Measurements from ENCODE around the gene MMP24. TPM values are rescaled to one million over a fixed set of nuclear protein-coding genes. Genes with fewer than 3 reads are reported as not detected.

MMP24 gene
- total RNA-seq, 2 donors from 2014 or later, result 0.96 to 1.7 TPM

DNA sequence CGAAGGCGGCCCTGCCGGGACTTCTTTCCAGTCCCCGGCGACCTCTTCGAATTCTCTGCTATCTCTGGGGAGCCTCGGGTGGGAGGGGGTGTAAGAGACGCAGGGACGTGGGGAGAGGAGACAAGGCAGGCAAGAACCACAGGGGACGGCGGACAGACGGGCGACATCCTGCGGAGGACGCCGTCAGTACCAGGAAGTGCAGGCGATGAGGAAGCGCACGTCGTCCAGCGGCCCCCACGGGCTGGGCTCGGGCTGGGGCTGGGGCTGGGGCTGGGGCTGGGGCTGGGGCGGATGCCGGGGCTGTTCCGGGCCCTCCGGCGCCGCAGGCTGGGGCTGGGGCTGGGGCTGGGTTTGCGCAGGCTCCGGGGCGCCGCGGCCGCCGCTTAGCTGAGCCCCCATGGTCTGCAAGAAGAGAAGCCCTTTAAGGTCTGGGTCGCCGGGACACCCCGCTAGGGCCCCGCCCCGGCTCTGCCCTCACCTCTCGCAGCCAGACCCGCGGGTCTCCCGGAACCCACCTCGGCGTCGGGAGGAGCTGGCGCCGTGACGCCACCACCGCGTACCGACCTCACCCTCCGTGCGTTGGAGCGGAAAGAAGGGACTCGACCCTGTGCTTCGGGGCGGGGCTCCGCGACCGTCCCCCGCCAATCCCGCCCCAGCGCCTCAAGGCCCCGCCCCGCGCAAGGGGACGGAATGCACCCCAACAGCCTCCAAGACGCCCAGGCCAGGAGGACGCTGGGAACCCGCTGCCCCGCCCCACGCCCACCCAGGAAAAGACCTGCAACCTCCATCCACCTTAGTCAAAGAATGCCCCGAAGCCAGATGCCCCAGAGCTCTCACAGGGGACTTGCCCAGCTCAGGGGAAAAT lies 51.3 kb downstream of the MMP24 start, which contains the start of gene MMP24OS:
TSS of gene MMP24OS (minus strand) at position 592 of the 865 bp plus-strand sequence. CDS start at position 399, 193 bp downstream.
- H3K36me3 ChIP-seq, result no peaks in the 10 kb centered on the region
- TF ChIP-seq POLR2A (IDR thresholded peaks at IDR 0.05) (peak; percentile 92), POLR2AphosphoS5 (IDR thresholded peaks at IDR 0.05) (peak; percentile 93)
- TF ChIP-seq, protein P1, sequence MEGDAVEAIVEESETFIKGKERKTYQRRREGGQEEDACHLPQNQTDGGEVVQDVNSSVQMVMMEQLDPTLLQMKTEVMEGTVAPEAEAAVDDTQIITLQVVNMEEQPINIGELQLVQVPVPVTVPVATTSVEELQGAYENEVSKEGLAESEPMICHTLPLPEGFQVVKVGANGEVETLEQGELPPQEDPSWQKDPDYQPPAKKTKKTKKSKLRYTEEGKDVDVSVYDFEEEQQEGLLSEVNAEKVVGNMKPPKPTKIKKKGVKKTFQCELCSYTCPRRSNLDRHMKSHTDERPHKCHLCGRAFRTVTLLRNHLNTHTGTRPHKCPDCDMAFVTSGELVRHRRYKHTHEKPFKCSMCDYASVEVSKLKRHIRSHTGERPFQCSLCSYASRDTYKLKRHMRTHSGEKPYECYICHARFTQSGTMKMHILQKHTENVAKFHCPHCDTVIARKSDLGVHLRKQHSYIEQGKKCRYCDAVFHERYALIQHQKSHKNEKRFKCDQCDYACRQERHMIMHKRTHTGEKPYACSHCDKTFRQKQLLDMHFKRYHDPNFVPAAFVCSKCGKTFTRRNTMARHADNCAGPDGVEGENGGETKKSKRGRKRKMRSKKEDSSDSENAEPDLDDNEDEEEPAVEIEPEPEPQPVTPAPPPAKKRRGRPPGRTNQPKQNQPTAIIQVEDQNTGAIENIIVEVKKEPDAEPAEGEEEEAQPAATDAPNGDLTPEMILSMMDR (IDR thresholded peaks at IDR 0.05), result peak in 3 of 4 experiments; percentile 8 to 35 (median 14)
- no peaks in the 10 kb centered on the region for H3K27me3 ChIP-seq (replicated peaks; ENCODE audit: insufficient read depth)
- no peaks in the 10 kb centered on the region for H3K9me3 ChIP-seq
- intact Hi-C loops (cut with DNase I), result loop anchor here (5.0 kb wide), 1 partner anchor 400 kb away; the partner anchor contains the start of gene ACSS2
- under 1% methylated on average over 56 of the region's 76 CpGs for WGBS
- DNase-seq (ENCODE audit: low spot score), result peak; percentile 87
- H3K4me3 ChIP-seq, result peak within 1 kb of the TSS; percentile 72 to 91
- peak within 1 kb of the TSS; percentile 92 to 95 for H3K27ac ChIP-seq
- H3K4me1 ChIP-seq (replicated peaks), result peaks cover 17% of the 10 kb centered on the region

DNA sequence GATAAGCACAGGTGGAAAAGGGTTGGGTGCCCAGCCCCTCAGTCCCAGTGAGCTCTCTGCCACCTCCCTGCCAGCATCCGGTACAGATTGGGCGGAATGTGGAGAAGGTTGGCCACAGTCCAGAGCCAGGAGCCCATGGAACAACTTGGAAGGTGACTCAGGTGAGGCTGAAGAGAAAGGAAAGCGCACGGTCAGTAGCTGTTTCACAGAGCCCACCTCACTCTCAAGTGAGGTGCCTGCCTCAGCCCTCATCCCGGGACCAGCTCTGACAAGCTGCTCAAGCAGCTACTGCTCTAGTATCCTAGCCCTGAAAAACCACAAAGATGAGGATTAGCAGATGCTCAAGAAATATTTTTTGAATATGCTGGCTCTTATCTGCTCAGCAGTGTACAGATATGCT lies 52.5 kb downstream of the MMP24 start:
- H3K4me3 ChIP-seq, result no peak overlapping the region
- H3K27ac ChIP-seq, result peak overlapping the region; percentile 92 to 95
- intact Hi-C loops (cut with DNase I), result loop anchor here (5.0 kb wide), 1 partner anchor 402 kb away; the partner anchor contains the start of gene ACSS2
- no peaks in the 10 kb centered on the region for H3K9me3 ChIP-seq
- H3K27me3 ChIP-seq (replicated peaks; ENCODE audit: insufficient read depth), result no peaks in the 10 kb centered on the region
- no peaks in the 10 kb centered on the region for H3K36me3 ChIP-seq
- peak; percentile 57 for DNase-seq (ENCODE audit: low spot score)
- peak; percentile 22 for TF ChIP-seq POLR2AphosphoS5 (IDR thresholded peaks at IDR 0.05)
- TF ChIP-seq, protein P1 (IDR thresholded peaks at IDR 0.05), result no peak
- no peak for TF ChIP-seq POLR2A (IDR thresholded peaks at IDR 0.05)
- WGBS, result 47% methylated on average over 5 of the region's 5 CpGs
- H3K4me1 ChIP-seq (replicated peaks), result peaks cover 17% of the 10 kb centered on the region

DNA sequence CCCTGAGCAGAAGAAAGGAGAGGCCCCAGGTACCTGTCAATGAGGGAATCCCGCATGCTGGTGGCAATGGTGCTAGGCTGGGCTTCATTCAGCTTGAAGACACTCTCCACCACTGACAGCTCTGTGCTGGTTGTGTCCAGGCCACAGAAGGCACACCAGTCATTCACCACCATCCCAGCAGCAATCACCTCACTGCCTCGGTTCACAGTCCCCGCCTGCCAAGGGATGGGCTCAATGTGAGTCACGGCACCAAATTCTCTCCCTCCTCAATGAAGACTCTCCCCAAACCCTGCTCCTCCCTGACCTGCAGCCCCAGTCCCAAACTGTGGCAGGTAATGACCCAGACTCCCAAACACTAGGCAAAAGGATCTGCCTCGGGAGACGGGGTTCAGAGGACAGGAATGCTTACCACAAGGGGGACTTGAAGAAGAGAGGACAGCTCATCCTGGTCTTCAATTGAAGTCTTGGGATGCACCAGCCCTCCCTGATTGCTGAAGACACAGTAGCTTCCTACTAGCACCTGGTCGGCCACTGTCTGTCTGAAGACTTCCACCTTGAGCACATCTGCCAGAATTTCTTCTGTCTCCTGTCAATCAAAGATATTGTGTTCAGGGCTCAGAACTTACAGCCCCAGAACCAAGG lies 53.2 kb downstream of the MMP24 start:
- Histone ChIP-seq H3K4me3 (no peak overlapping the region), H3K4me1 (replicated peaks) (peaks cover 17% of the 10 kb centered on the region), H3K36me3 (no peaks in the 10 kb centered on the region), H3K27ac (peak overlapping the region in 1 of 2 donors; percentile 95), H3K27me3 (replicated peaks; ENCODE audit: insufficient read depth) (no peaks in the 10 kb centered on the region), H3K9me3 (no peaks in the 10 kb centered on the region)
- TF ChIP-seq POLR2A (IDR thresholded peaks at IDR 0.05) (no peak), POLR2AphosphoS5 (IDR thresholded peaks at IDR 0.05) (no peak)
- TF ChIP-seq, protein P1 (IDR thresholded peaks at IDR 0.05), result no peak
- 95% methylated on average over 5 of the region's 7 CpGs for WGBS
- intact Hi-C loops (cut with DNase I), result loop anchor here (5.0 kb wide), 1 partner anchor 402 kb away; the partner anchor contains the start of gene ACSS2
- no peak for DNase-seq (ENCODE audit: low spot score)

DNA sequence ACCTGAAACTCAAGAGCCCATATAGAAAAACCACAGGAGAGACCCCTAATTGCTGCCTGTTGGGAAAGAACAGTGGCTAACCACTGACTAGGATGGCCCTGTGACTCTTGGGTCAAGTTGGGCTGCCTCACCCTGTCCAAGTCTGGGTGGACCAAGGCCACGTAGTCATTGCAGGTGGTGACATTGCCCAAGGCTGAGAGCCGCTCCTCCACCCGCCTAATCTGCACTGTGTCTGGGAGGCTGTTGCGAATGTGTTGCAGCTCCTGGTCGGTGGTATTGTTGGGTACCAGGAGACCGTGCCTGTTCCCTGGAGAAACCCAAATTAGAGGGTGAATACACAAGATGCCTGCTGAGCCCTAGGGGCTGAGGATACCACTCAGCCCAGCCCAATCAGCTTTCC lies 54.0 kb downstream of the MMP24 start:
- H3K27ac ChIP-seq, result no peak overlapping the region
- DNase-seq (ENCODE audit: low spot score), result no peak
- WGBS, result 91% methylated on average over 6 of the region's 6 CpGs
- H3K9me3 ChIP-seq, result no peaks in the 10 kb centered on the region
- TF ChIP-seq, protein P1 (IDR thresholded peaks at IDR 0.05), result no peak
- TF ChIP-seq POLR2A (IDR thresholded peaks at IDR 0.05) (no peak), POLR2AphosphoS5 (IDR thresholded peaks at IDR 0.05) (no peak)
- intact Hi-C loops (cut with DNase I), result no loop called here
- H3K36me3 ChIP-seq, result no peaks in the 10 kb centered on the region
- no peaks in the 10 kb centered on the region for H3K27me3 ChIP-seq (replicated peaks; ENCODE audit: insufficient read depth)
- H3K4me1 ChIP-seq (replicated peaks), result peaks cover 17% of the 10 kb centered on the region
- H3K4me3 ChIP-seq, result no peak overlapping the region

Data from prostate gland (tissue), 2 donors.